TTC549 (cell line): Measurements from ENCODE around the gene KANK3.
"Not testable (repeated sequence)": the region's sequence is repeated elsewhere in the genome, so short reads cannot be mapped to it uniquely, and the experiment has no call there.

ENCODE experiments used
- FAIRE-seq: peaks from 2 replicates; lab custom pipeline; 2012; peaks lifted over from hg19 to GRCh38; lab: Jason Lieb, UNC

Gene KANK3

DNA sequence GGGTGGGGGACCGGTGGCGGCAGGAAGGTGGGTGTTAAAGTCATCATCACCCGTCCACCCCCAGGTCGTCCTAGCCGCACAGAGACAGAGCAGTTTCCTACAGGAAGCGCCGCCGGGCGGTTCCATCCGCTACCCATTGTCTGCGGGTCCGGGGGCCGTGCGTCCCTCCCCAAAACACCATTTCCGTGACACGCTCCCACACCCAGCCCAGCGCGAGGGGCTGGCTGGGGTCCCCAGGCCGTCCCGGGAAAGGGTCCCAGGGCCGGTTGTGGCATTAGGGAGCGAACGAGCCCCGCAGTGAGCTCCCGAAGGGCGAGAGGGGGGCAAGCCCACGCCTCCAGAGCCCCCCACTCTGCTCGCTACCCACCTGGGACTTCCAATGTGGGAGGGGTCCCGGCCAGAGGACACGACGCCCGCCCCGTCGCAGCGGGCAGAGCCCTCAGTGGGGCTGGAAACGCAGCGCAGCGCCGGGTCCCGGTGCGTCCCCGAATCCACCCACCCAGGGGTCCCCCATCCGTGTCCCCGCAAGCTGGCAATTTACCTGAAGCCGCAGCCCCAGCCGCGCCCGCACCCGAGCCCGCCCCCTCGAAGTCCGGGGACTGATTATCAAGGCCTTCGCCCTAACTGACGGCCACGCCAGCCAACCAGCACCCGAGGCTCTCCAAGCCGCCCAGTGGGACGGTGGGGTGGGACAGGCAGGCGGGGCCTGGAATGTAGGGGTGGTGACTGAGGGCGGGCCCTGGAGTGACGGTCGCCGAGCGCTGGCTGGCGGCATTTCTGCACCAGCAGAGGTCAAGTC lies at the start of gene KANK3:
KANK3 (minus strand) TSS at position 579 of the 799 bp plus-strand sequence. CDS start 5,434 bp downstream, outside the sequence.
- FAIRE-seq: no peak

DNA sequence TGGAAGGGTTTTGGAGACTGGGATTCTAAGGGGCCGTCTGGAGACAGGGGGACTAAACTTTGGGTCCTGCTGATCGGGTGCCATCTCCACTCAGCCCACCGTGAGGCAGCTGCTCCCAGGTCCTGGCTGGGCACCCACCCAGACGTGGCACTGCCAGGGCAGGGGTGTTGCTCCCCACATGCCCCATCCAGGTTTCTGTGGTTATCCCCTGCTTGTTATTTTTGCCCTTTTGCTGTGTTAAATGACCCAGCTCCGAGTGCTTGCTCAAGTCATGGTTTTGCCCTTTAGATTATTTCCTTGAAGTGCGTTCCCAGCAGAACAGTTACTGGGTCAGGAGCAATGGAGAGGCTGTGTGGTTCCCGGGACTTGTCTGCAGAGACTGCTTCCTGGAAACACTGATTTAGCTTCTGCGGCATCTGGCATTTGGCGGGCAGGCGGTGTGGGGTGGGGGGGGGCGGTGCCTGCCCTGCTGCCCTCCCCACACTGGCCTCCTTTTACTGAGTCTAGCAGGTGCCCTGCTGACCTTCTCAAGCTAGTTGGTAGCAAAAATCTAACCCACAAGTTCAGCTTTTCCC lies 49.0 kb upstream of the KANK3 start:
- no peak for FAIRE-seq

GRCh38 chr19:8391198-8392016 lies 48.3 kb upstream of the KANK3 start:
- no peak for FAIRE-seq

GRCh38 chr19:8390617-8390981 lies 47.5 kb upstream of the KANK3 start:
- FAIRE-seq: no peak

- FAIRE-seq: peak; percentile 95
Measured at GRCh38 chr19:8389891-8390616, 47.0 kb upstream of the KANK3 start, which contains the start of gene RAB11B. RAB11B (plus strand) TSS chr19:8390360; CDS start chr19:8390417, 57 bp downstream.

DNA sequence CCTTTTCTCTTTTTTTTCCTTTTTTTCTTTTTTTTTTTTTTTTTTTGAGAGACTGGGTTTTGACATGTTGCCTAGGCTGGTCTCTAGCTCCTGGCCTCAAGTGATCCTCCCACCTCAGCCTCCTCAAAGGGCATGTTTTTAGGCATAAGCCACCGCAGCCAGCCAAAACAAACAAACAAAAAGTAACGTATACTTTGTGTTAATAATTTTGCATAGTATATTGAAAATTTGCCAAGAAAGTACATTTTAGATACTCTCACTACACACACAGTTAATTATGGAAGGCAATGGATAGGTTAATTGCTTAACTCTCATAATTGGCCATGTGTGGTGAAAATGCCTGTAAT lies 45.5 kb upstream of the KANK3 start:
- no peak for FAIRE-seq

DNA sequence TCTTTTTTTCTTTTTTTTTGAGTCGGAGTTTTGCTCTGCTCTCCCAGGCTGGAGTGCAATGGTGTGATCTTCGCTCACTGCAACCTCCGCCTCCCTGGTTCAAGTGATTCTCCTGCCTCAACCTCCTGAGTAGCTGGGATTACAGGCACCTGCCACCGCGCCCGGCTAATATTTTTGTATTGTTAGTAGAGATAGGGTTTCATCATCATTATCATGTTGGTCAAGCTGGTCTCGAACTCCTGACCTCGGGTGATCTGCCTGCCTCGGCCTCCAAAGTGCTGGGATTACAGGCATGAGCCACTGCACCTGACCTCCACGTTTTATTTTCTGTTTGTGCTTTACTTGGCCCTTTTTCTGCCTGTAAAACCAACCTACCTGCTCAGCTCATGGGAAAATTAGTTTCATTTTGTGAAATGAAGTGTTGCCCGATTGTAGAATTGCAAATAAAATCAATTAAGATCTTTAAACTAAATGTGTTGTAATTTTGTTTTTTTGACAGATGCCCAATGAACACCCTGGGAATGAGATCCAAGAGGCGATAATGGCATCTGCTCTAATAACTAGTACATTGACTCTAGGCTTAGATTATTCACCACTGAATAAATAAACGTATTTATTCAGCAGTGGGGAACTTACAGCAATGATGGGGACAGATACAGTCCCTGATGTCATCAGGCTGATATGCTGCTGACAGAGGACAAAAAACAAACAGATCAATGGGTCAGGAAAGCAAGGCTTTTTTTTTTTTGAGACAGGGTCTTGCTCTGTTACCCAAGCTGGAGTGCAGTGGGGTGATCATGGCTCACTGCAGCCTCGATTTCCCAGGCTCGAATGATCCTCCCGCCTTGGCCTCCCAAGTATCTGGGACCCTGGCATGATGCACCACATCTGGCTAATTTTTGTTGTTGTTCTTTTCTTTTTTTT lies 44.9 kb upstream of the KANK3 start:
- no peak for FAIRE-seq

DNA sequence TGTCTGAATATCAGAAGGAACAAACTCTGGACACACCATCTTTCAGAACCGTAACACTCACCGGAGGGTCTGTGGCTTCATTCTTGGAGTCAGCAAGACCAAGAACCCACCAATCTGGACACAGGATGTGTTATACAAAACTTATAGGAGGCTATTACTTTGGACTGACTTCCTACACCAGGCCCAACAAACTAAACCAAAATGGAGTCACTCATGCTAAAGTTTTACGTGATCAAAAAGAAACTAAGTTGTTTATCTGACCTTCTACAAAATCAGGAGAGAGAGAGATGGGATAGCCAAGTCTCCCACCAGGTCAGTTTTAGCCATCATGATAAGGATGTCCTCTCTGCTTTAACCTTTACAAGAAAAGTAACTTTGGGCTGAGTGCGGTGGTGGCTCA lies 43.9 kb upstream of the KANK3 start:
- FAIRE-seq: no peak

GRCh38 chr19:8386419-8386818 lies 43.4 kb upstream of the KANK3 start:
- not testable (repeated sequence) for FAIRE-seq

DNA sequence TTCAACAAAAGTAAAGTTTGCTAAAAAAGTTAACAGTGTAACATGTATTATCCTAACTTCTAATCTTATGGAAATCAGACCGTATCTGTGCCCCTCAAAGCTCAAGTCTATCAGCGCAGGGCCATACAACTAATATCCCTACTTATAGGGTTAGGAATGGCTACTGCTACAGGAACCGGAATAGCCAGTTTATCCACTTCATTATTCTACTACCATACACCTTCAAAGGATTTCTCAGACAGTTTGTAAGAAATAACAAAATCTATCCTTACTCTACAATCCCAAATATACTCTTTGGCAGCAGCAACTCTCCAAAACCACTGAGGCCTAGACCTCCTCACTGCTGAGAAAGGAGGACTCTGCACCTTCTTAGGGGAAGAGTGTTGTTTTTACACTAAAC lies 42.5 kb upstream of the KANK3 start:
- not testable (repeated sequence) for FAIRE-seq

- not testable (repeated sequence) for FAIRE-seq
Measured at GRCh38 chr19:8385103-8385502, 42.0 kb upstream of the KANK3 start.

GRCh38 chr19:8384569-8384968 lies 41.5 kb upstream of the KANK3 start:
- FAIRE-seq: not testable (repeated sequence)

DNA sequence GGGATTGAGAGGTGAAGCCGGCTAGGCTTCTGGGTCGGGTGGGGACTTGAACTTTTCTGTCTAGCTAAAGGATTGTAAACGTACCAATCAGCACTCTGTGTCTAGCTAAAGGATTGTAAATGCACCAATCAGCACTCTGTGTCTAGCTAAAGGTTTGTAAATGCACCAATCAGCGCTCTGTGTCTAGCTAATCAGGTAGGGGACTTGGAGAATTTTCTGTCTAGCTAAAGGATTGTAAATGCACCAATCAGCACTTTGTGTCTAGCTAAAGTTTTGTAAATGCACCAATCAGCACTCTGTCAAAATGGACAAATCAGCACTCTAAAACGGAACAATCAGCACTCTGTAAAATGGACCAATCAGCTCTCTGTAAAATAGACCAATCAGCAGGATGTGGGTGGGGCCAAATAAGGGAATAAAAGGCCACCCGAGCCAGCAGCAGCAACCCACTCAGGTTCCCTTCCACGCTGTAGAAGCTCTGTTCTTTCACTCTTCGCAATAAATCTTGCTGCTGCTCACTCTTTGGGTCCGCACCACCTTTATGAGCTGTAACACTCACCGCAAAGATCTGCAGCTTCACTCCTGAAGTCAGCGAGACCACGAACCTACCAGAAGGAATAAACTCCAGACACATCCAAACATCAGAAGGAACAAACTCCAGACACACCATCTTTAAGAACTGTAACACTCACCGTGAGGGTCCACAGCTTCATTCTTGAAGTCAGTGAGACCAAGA lies 36.3 kb upstream of the KANK3 start:
- FAIRE-seq: not testable (repeated sequence)

DNA sequence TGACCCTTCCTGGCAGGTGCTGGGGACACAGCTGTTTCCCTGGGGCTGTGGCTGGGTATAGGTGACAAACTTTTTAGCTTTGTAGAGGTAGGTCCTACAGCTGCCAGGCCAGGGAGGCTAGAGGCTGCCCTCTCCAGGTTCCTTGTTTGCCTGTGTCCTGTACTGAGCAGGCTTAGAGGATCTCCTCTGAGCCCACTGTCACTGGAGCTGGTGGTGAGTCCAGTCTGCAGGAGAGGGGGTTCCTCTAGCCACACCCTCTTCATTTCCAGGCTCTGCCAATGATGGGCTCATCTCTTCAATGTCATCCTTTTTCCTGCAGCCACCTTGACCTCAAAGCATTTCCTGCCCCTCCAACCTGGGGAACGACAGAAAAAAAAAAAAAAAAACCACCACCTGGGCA lies 34.5 kb upstream of the KANK3 start:
- FAIRE-seq: no peak

DNA sequence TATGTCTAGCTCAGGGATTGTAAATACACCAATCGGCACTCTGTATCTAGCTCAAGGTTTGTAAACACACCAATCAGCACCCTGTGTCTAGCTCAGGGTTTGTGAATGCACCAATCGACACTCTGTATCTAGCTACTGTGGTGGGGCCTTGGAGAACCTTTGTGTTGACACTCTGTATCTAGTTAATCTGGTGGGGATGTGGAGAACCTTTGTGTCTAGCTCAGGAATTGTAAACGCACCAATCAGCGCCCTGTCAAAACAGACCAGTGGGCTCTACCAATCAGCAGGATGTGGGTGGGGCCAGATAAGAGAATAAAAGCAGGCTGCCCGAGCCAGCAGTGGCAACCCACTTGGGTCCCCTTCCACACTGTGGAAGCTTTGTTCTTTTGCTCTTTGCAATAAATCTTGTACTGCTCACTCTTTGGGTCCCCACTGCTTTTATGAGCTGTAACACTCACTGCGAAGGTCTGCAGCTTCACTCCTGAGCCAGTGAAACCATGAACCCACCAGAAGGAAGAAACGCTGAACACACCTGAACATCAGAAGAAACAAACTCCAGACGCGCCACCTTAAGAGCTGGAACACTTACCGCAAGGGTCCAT lies 33.4 kb upstream of the KANK3 start:
- FAIRE-seq: not testable (repeated sequence)

- FAIRE-seq: not testable (repeated sequence)
Measured at GRCh38 chr19:8375766-8376165, 32.7 kb upstream of the KANK3 start.

GRCh38 chr19:8373867-8374813 lies 31.1 kb upstream of the KANK3 start:
- FAIRE-seq: no peak

GRCh38 chr19:8371011-8371804 lies 28.1 kb upstream of the KANK3 start:
- no peak for FAIRE-seq
